Measurements from ENCODE around the gene CD58. TPM values are rescaled to one million over a fixed set of nuclear protein-coding genes. Genes with fewer than 3 reads are reported as not detected.

CD58 gene
- polyA plus RNA-seq, 1 donor (not counting 4 experiments of a cell fraction or from before 2014, with no cell fraction given), result 38.6 TPM

- Histone ChIP-seq H3K9ac (ENCODE audit: control insufficient read depth, extremely low read depth, insufficient read depth, low read length) (no peak overlapping the region), H3K9me1 (ENCODE audit: control insufficient read depth, extremely low read depth, insufficient read depth, low read length) (no peaks in the 10 kb centered on the region), H3K4me2 (ENCODE audit: control insufficient read depth, extremely low read depth, insufficient read depth, low read depth, low read length) (no peak overlapping the region), H4K20me1 (ENCODE audit: control insufficient read depth, extremely low read depth, insufficient read depth, low read length) (no peaks in the 10 kb centered on the region), H3K27ac (ENCODE audit: control insufficient read depth, insufficient read depth, low read length) (no peak overlapping the region), H3K4me1 (ENCODE audit: control insufficient read depth, extremely low read depth, insufficient read depth, low read length) (no peaks in the 10 kb centered on the region), H3K9me3 (ENCODE audit: control insufficient read depth, low read depth, low read length) (no peaks in the 10 kb centered on the region), H3K36me3 (ENCODE audit: control insufficient read depth in 2 of 2, extremely low read depth in 1 of 2, insufficient read depth in 2 of 2, low read length in 2 of 2) (no peaks in the 10 kb centered on the region), H3K27me3 (ENCODE audit: control insufficient read depth, extremely low read depth, insufficient read depth, low read length) (no peaks in the 10 kb centered on the region), H3K4me3 (ENCODE audit: control insufficient read depth in 2 of 3, extremely low read depth in 1 of 3, insufficient read depth in 2 of 3, low read depth in 1 of 3, low read length in 3 of 3) (no peak overlapping the region), H2AFZ (ENCODE audit: control insufficient read depth, low read length) (no peak overlapping the region), H3K79me2 (ENCODE audit: control insufficient read depth, insufficient read depth, low read length) (no peaks in the 10 kb centered on the region)
- dilution Hi-C loops (cut with MboI; ENCODE audit: extremely low pct_ligation_motif_present, low sequenced_read_pairs), result no loop called here
- no peak for FAIRE-seq
- DNase-seq (ENCODE audit: low read depth, low spot score), result no peak
- TF ChIP-seq CTCF (optimal IDR thresholded peaks at IDR 0.05 in 1 of 3, IDR thresholded peaks at IDR 0.05 in 1 of 3, conservative IDR thresholded peaks at IDR 0.05 in 1 of 3; ENCODE audit: extremely low read depth in 1 of 3, insufficient read depth in 2 of 3, low read length in 3 of 3) (no peak), EZH2 (IDR thresholded peaks at IDR 0.05; ENCODE audit: low read length) (no peak)
Observed at GRCh38 chr1:116521186-116521585, 49.6 kb downstream of the CD58 start.

- Histone ChIP-seq H4K20me1 (ENCODE audit: control insufficient read depth, extremely low read depth, insufficient read depth, low read length) (no peaks in the 10 kb centered on the region), H3K9ac (ENCODE audit: control insufficient read depth, extremely low read depth, insufficient read depth, low read length) (no peak overlapping the region), H3K4me2 (ENCODE audit: control insufficient read depth, extremely low read depth, insufficient read depth, low read depth, low read length) (no peak overlapping the region), H3K4me3 (ENCODE audit: control insufficient read depth in 2 of 3, extremely low read depth in 1 of 3, insufficient read depth in 2 of 3, low read depth in 1 of 3, low read length in 3 of 3) (no peak overlapping the region), H3K9me1 (ENCODE audit: control insufficient read depth, extremely low read depth, insufficient read depth, low read length) (no peaks in the 10 kb centered on the region), H3K36me3 (ENCODE audit: control insufficient read depth in 2 of 2, extremely low read depth in 1 of 2, insufficient read depth in 2 of 2, low read length in 2 of 2) (no peaks in the 10 kb centered on the region), H3K27me3 (ENCODE audit: control insufficient read depth, extremely low read depth, insufficient read depth, low read length) (no peaks in the 10 kb centered on the region), H2AFZ (ENCODE audit: control insufficient read depth, low read length) (no peak overlapping the region), H3K27ac (ENCODE audit: control insufficient read depth, insufficient read depth, low read length) (no peak overlapping the region), H3K9me3 (ENCODE audit: control insufficient read depth, low read depth, low read length) (no peaks in the 10 kb centered on the region), H3K79me2 (ENCODE audit: control insufficient read depth, insufficient read depth, low read length) (no peaks in the 10 kb centered on the region), H3K4me1 (ENCODE audit: control insufficient read depth, extremely low read depth, insufficient read depth, low read length) (no peaks in the 10 kb centered on the region)
- DNase-seq (ENCODE audit: low read depth, low spot score), result no peak
- FAIRE-seq, result no peak
- TF ChIP-seq CTCF (optimal IDR thresholded peaks at IDR 0.05 in 1 of 3, IDR thresholded peaks at IDR 0.05 in 1 of 3, conservative IDR thresholded peaks at IDR 0.05 in 1 of 3; ENCODE audit: extremely low read depth in 1 of 3, insufficient read depth in 2 of 3, low read length in 3 of 3) (no peak), EZH2 (IDR thresholded peaks at IDR 0.05; ENCODE audit: low read length) (no peak)
- dilution Hi-C loops (cut with MboI; ENCODE audit: extremely low pct_ligation_motif_present, low sequenced_read_pairs), result no loop called here
Observed at GRCh38 chr1:116518400-116518799, 52.4 kb downstream of the CD58 start.

All from keratinocyte (primary cell).